ENCODE results near the gene PIEZO1.

Gene PIEZO1

DNA sequence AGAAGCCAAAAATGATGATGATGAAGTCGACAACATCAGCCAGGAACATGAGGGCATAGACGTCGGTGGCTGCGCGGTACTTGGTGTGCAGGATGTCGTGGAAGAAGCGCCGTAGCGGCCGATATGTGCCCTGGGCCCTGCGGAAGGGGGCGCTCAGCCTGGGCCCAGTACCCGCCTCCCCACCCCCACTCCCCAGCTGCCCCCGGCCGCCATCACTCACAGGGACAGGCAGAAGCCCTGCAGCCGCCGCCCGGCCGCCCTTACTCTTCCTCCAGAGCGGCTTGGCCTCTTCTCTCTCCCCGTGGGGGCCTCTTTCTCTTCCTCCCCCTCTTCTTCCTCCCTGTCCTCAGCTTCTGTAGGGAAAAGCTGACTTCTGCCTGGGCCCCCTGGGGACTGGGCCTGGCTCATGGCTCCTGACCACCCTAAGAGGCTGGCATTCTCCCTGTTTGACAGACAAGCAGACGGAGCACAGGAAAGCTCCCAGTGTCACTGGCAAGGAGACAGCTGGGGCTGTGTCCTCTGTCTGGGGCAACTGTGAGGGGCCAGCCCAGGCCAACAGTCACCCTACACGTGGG, 64.5 kb downstream of the PIEZO1 start:
- H3K4me3 Mint-ChIP-seq = no peak overlapping the region
- no peaks in the 10 kb centered on the region for H3K4me1 Mint-ChIP-seq
- peaks cover 24% of the 10 kb centered on the region for H3K36me3 Mint-ChIP-seq
- ATAC-seq (ENCODE audit: low read depth) (no peak), DNase-seq (ENCODE audit: low spot score in 2 of 2) (no peak)
- no peaks in the 10 kb centered on the region for H3K9me3 Mint-ChIP-seq
- H3K27ac Mint-ChIP-seq = no peak overlapping the region
- no peaks in the 10 kb centered on the region for H3K27me3 Mint-ChIP-seq

DNA sequence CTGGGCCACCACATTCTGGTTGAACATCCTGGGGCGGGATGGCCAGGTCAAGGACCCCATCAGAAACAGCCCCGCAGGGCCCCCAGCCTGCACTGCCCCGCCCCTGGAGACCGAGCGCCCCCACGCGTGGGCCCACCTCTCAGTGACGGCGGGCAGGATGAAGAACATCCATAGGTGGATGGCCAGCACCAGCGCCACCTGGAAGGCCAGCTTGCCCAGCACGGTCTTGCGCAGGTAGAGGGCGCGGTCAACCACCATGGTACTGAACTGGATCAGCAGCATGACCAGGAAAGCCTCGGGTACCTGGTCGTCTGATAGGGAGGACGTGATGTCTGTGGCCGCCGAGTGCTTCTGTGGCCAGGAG, 65.1 kb downstream of the PIEZO1 start:
- no peak overlapping the region for H3K4me3 Mint-ChIP-seq
- no peak for ATAC-seq (ENCODE audit: low read depth)
- no peaks in the 10 kb centered on the region for H3K4me1 Mint-ChIP-seq
- no peaks in the 10 kb centered on the region for H3K27me3 Mint-ChIP-seq
- H3K9me3 Mint-ChIP-seq = no peaks in the 10 kb centered on the region
- no peak overlapping the region for H3K27ac Mint-ChIP-seq
- peaks cover 22% of the 10 kb centered on the region for H3K36me3 Mint-ChIP-seq
- DNase-seq (ENCODE audit: low spot score in 2 of 2) = no peak

DNA sequence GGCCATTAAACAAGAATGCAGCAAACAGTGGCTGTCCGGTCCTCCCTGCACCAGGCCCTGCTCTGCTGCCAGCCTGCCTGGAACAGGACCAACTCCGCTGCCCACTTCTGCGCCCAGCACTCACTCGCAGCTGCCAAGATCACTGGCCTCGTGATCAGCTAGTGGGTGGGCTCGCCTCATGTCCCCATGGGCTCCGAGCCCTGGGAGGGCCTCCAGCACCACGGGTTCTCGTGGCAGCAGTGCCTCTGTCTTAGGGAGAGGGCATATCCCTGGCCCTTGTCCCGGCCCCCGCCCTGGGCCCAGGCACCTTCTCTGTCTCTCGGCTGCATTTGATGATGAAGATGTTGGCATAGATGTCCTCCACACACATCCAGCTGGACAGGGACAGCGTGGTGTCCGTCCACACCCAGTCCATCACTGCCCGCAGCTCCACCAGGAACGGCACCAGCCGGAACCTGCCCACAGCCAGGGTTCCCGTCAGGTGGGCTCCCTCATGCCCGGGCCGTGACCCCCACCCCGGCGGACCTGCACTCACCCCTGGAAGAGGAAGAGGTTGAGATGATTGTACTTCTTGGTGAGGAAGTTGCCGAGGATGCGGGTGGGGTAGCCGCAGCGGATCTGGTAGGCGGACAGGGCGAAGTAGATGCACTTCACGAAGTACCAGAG, 65.6 kb downstream of the PIEZO1 start:
- H3K9me3 Mint-ChIP-seq = no peaks in the 10 kb centered on the region
- no peak overlapping the region for H3K4me3 Mint-ChIP-seq
- ATAC-seq (ENCODE audit: low read depth) (no peak), DNase-seq (ENCODE audit: low spot score in 2 of 2) (no peak)
- H3K27me3 Mint-ChIP-seq = no peaks in the 10 kb centered on the region
- H3K4me1 Mint-ChIP-seq = no peaks in the 10 kb centered on the region
- H3K27ac Mint-ChIP-seq = no peak overlapping the region
- H3K36me3 Mint-ChIP-seq = peaks cover 18% of the 10 kb centered on the region

DNA sequence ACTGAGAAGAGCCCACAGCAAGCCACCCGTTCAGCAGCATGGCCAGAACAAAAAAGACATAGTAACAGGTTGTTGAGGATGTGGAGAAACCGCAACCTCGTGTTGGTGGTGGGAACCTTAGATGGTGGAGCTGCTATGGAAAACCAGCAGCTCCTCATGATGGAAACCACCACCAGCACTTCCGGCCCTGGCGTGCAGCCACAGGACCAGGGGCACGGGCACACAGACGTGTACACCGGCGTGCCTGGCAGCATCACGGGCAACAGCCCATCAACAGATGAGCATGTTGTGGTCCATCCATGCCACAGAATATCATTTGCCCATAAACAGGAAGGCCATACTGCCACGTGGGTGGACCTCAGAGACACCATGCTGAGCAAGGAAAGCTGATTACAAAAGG, 66.8 kb downstream of the PIEZO1 start:
- Mint-ChIP-seq H3K4me3 (no peak overlapping the region), H3K4me1 (no peaks in the 10 kb centered on the region), H3K9me3 (no peaks in the 10 kb centered on the region), H3K27ac (no peak overlapping the region), H3K27me3 (no peaks in the 10 kb centered on the region), H3K36me3 (peaks cover 18% of the 10 kb centered on the region)
- DNase-seq (ENCODE audit: low spot score in 2 of 2) = no peak
- ATAC-seq (ENCODE audit: low read depth) = no peak

DNA sequence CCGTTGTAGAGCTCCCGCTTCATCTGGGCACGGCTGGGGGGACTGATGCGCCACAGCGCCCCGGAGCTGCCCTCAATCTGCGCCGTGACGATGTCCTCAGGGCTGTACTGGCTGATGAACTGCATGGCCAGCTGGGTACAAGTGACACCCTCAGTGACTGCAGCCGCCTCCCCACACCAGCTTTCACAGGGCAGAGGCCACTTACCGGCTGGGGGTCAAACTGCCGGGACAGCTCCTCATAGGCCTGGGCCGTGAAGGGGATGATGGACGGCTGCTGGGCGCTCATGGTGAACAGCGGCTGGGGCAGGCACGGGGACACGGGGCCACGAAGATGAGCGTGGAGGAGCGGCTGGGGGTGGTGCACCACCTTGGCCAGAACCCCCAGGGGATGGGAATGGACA, 68.4 kb downstream of the PIEZO1 start:
- no peak overlapping the region for H3K4me3 Mint-ChIP-seq
- H3K36me3 Mint-ChIP-seq = peaks cover 16% of the 10 kb centered on the region
- no peak overlapping the region for H3K27ac Mint-ChIP-seq
- H3K9me3 Mint-ChIP-seq = no peaks in the 10 kb centered on the region
- ATAC-seq (ENCODE audit: low read depth) (no peak), DNase-seq (ENCODE audit: low spot score in 2 of 2) (no peak)
- H3K4me1 Mint-ChIP-seq = no peaks in the 10 kb centered on the region
- H3K27me3 Mint-ChIP-seq = no peaks in the 10 kb centered on the region

DNA sequence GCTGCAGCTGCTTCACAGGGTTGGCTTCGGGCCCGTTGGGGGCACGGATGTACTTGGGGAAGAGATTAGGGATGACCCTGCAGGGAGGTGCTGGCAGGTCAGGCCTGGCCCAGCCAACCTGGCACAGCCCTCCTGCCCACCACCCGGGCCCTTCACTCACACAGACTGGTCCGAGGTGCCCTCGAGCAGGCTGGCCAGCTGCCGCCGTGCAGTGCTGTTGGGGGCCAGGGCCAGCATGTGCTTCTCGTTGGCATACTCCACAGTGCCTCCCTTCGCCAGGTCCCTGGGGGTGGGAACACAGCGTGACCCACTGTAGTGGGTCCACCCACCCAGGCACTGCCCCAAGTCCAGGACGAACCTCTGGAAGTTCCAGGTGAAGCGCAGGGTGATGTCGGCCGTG, 68.8 kb downstream of the PIEZO1 start:
- Mint-ChIP-seq H3K27me3 (no peaks in the 10 kb centered on the region), H3K27ac (no peak overlapping the region), H3K4me1 (no peaks in the 10 kb centered on the region), H3K36me3 (peaks cover 16% of the 10 kb centered on the region), H3K4me3 (no peak overlapping the region), H3K9me3 (no peaks in the 10 kb centered on the region)
- ATAC-seq (ENCODE audit: low read depth) = no peak
- DNase-seq (ENCODE audit: low spot score in 2 of 2) = no peak

DNA sequence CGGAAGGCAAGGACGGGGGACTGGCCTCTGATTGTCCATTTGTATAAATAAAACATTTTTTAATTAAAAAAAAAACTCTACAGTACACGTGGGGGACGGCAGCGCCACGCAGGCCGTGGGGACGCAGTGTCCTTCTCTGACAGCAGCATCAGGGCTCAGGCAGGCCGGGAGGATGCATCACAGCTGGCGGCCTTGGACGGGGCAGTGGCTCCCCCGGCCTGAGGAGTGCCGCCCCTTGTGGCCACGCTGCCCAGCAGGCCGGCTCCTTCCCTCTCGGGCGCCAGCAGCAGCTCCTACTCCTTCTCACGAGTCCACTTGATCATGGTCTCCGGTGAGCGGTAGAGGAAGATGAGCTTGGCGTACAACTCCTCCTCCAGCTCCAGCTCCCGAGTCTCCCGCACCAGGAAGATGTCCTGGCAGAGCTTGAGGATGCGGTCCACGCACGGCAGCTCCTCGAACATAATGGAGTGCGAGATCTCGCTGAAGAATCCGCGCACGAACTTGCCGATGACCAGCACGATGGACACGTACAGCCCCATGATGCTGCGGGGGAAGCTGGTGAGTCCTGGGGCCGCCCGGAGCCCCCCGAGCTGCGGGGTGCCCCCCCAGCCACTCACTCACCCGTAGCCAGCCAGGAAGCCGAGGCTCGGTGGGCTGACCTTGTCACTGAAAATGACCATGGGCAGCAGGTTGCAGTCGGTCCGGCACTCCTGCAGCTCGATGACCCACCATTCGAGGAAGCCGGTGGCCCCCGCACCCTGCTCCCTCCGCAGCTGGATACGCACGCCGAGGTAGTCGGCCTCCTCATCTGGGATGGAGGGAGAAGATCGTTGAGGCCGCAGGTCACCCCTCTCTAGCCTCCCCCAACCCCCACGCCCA, 69.5 kb downstream of the PIEZO1 start:
- no peaks in the 10 kb centered on the region for H3K27me3 Mint-ChIP-seq
- no peak overlapping the region for H3K27ac Mint-ChIP-seq
- H3K4me3 Mint-ChIP-seq = no peak overlapping the region
- peaks cover 15% of the 10 kb centered on the region for H3K36me3 Mint-ChIP-seq
- DNase-seq (ENCODE audit: low spot score in 2 of 2) (no peak), ATAC-seq (ENCODE audit: low read depth) (no peak)
- H3K9me3 Mint-ChIP-seq = no peaks in the 10 kb centered on the region
- H3K4me1 Mint-ChIP-seq = peaks cover 1% of the 10 kb centered on the region

DNA sequence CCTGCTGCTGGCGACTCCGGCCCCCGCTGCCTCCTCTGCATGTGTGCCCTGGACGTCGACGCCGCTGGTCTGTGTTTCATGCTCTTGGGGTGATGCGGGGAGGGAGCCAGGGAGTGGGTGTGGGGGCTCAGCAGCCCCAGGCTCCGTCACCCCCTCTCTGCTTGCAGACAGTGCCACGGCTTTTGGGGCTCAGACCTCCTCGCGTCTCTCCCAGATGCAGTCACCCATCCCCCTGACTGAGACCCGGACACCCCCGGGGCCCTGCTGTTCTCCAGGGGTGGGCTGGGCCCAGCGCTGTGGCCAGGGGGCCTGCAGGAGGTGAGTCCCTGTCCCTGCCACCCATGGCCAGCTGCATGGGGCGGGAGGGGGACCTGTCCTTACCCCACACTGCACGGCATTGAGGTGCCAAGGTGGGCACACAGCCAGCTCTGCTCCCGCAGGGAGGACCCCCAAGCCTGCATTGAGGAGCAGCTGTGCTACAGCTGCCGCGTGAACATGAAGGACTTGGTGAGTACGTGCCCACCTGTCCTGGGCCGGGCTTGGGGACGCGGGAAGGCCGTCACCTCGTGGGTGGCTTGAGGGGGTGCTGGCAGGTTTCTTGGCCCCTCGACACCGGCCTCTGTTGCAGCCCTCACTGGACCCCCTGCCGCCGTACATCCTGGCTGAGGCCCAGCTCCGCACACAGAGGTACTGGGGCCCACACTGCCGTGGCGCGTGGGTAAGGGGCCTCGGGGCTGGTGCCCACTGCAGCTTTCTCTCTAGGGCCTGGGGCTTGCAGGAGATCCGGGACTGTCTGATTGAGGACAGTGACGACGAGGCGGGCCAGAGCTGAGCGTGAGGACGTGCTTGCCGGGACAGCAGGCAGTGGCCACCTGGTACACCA, 70.4 kb downstream of the PIEZO1 start:
- ATAC-seq (ENCODE audit: low read depth) (no peak), DNase-seq (ENCODE audit: low spot score in 2 of 2) (no peak)
- Mint-ChIP-seq H3K4me3 (no peak overlapping the region), H3K9me3 (no peaks in the 10 kb centered on the region), H3K27me3 (no peaks in the 10 kb centered on the region), H3K36me3 (peaks cover 8% of the 10 kb centered on the region), H3K27ac (no peak overlapping the region), H3K4me1 (peaks cover 3% of the 10 kb centered on the region)

DNA sequence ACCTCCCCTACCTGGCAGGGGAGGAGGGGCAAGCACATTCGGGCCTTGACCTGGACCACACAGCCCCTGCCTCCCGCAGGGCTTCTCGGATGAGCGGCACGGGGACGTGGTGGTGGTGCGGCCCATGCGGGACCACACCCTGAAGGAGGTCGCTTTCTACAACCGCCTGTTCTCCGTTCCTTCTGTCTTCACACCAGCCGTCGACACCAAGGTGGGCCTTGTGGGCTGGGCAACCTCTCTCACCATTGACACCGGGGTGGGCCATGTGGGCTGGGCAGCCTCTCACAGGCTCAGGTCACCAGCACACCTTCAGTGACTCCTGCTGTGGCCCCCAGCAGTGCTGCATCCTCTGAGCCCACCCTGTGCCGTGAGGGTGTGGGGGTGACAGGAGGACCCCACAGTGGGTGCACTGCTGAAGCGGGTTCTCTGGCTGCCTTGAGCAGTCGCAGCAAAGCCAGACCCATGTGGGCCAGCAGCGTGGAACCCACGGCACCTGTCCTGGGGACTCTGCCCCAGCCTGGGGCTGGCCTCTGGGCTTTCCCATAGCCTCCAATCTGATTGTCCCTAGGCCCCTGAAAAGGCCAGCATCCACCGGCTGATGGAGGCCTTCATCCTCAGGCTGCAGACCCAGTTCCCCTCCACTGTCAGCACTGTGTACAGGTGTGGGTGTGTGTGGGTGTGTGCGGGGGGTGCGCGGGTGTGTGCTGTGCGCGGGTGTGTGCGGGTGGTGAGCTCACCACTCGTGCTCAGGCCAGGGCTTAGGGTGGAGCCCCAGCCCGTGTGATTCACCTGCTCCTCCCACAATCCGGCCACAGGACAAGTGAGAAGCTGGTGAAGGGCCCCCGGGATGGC, 71.2 kb downstream of the PIEZO1 start:
- Mint-ChIP-seq H3K27ac (no peak overlapping the region), H3K9me3 (no peaks in the 10 kb centered on the region), H3K27me3 (no peaks in the 10 kb centered on the region), H3K4me1 (peaks cover 3% of the 10 kb centered on the region), H3K36me3 (peaks cover 6% of the 10 kb centered on the region), H3K4me3 (no peak overlapping the region)
- DNase-seq (ENCODE audit: low spot score in 2 of 2) (no peak), ATAC-seq (ENCODE audit: low read depth) (no peak)

DNA sequence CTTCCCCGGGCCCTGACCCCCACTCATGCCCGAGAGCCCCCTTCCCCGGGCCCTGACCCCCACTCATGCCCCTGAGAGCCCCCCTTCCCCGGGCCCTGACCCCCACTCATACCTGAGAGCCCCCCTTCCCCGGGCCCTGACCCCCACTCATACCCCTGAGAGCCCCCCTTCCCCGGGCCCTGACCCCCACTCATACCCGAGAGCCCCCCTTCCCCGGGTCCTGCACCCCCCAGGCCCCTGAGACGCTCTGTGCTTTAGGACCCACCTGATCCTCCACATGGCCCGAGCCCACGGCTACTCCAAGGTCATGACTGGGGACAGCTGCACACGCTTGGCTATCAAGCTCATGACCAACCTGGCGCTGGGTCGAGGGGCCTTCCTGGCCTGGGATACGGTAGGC, 72.0 kb downstream of the PIEZO1 start:
- Mint-ChIP-seq H3K4me3 (no peak overlapping the region), H3K27me3 (no peaks in the 10 kb centered on the region), H3K9me3 (no peaks in the 10 kb centered on the region), H3K4me1 (peaks cover 3% of the 10 kb centered on the region), H3K36me3 (peaks cover 6% of the 10 kb centered on the region), H3K27ac (no peak overlapping the region)
- ATAC-seq (ENCODE audit: low read depth) (no peak), DNase-seq (ENCODE audit: low spot score in 2 of 2) (no peak)

DNA sequence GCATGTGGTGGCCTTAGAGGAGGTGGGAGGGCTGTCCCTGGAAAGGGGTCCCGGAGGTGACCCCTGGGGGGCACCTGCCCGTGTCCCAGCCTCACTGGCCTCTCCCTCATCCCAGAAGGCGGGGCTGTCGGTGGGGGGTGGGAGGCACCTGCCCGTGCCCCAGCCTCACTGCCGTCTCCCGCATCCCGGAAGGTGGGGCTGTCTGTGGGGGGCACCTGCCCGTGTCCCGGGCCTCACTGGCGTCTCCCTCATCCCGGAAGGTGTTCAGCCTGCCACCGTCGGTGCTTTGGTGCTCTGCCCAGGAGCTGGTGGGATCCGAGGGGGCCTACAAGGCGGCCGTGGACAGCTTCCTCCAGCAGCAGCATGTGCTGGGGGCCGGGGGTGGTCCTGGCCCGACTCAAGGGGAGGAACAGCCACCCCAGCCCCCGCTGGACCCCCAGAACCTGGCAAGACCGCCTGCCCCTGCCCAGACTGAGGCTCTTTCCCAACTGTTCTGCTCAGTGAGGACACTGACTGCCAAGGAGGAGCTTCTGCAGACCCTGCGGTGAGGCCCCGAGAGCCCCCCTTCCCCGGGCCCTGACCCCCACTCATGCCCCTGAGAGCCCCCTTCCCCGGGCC, 72.5 kb downstream of the PIEZO1 start:
- no peak overlapping the region for H3K4me3 Mint-ChIP-seq
- no peak overlapping the region for H3K27ac Mint-ChIP-seq
- H3K36me3 Mint-ChIP-seq = peaks cover 4% of the 10 kb centered on the region
- no peak for ATAC-seq (ENCODE audit: low read depth)
- H3K4me1 Mint-ChIP-seq = peaks cover 5% of the 10 kb centered on the region
- DNase-seq (ENCODE audit: low spot score in 2 of 2) = no peak
- no peaks in the 10 kb centered on the region for H3K9me3 Mint-ChIP-seq
- H3K27me3 Mint-ChIP-seq = no peaks in the 10 kb centered on the region

DNA sequence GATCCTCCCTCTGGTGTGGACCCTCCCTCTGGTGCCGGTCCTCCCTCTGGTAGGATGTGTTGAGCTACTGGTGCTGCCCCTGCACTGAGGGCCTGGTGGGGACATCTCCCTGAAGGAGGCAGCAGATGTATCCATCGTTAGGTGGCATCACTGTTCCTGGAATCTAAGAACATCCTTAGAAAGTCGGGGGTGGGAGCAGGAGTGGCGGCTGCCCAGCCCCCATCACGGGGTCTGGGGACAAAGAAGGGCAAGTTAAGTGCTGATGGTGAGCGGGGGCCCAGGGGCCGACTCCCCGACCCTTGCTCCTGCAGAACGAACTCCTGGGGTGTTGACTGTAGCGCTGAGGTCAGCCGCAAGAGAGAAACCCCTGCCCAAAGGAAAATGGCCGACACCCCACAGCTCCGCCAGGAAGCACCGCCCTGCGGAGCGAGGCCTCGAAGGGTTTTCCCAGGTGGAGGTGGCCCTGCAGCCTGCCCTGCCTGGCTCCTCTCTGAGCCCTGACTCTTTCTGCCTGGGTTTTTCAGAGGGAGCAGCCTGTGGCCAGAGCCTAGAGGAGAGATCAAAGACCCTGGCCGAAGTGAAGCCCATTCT, 73.2 kb downstream of the PIEZO1 start:
- peak overlapping the region; percentile 50 for H3K27ac Mint-ChIP-seq

DNA sequence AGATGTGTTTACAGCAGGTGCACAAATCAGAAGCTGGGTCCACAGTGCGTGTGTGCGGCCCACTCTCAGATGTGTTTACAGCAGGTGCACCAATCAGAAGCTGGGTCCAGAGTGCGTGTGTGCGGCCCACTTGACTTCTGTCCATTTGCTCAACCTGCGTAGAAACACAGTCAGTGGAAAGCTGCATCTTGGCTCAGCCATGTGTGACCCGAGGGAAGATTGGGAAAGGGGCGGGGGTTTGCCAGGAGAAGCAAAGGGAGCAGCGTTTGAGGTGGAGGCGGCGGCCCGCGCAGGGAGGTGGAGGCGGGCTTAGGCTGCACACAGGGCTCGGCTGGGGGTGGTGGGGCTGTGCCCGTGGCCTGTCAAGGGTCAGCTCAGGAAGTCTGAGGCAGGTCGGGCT, 74.5 kb downstream of the PIEZO1 start:
- Mint-ChIP-seq H3K9me3 (no peaks in the 10 kb centered on the region), H3K4me3 (no peak overlapping the region), H3K27me3 (no peaks in the 10 kb centered on the region), H3K27ac (no peak overlapping the region), H3K36me3 (no peaks in the 10 kb centered on the region), H3K4me1 (peaks cover 11% of the 10 kb centered on the region)
- no peak for DNase-seq (ENCODE audit: low spot score in 2 of 2)
- no peak for ATAC-seq (ENCODE audit: low read depth)

More for the DNA sequence above, 73.2 kb downstream of the PIEZO1 start:
- H3K36me3 Mint-ChIP-seq = no peaks in the 10 kb centered on the region
- H3K9me3 Mint-ChIP-seq = no peaks in the 10 kb centered on the region
- H3K27me3 Mint-ChIP-seq = no peaks in the 10 kb centered on the region
- H3K4me3 Mint-ChIP-seq = no peak overlapping the region
- H3K4me1 Mint-ChIP-seq = peaks cover 11% of the 10 kb centered on the region
- ATAC-seq (ENCODE audit: low read depth) (no peak), DNase-seq (ENCODE audit: low spot score in 2 of 2) (no peak)

All from memory B cell (primary cell).